NK-92 (cell line): Measurements from ENCODE around the gene DNAAF3.
"Not testable (repeated sequence)": the region's sequence is repeated elsewhere in the genome, so short reads cannot be mapped to it uniquely, and the experiment has no call there.

Experiments
- DNase-seq: peaks from one replicate; lab custom pipeline; 2025; ENCODE audit not compliant: unreplicated experiment; lab: John Stamatoyannopoulos, UW

The DNAAF3 gene

DNA sequence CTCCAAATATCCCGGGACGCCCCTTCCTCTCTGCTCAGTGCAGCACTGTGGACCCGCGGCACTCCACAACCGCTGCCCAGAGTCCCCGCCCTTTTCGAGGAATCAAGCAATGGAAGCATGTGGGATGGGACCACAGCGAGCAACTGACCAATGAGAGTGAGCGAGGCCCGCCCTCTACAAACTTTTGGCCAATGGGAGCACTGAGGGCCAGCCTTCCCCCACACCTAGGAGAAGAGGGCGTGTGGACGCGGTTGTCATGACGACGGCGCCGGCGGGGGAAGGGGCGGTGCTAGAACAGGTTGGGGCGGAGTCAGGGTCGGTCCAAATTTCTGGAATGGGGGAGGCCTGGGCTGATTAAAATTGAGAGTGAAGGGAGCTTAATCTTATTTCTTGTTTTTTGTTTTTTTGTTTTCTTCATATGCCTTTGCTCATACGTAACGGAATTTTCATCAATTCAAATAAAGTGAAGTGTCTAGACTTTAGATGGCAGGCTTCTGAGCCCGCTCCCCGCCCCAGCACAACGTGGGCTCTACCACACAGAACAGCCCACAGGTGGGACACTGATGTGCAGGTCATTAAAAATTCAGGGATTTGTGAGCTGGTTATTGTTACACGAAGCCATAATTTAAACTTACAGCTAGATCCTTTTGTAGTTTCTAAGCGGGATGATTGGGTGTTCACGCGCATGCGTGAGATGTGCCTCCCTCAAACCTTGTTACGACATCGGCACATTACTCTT is at the start of gene DNAAF3:
Gene DNAAF3, minus strand, starts transcription at position 84 of the 739 bp plus-strand sequence. CDS start 200 bp downstream, outside the sequence.
- DNase-seq: no peak

DNA sequence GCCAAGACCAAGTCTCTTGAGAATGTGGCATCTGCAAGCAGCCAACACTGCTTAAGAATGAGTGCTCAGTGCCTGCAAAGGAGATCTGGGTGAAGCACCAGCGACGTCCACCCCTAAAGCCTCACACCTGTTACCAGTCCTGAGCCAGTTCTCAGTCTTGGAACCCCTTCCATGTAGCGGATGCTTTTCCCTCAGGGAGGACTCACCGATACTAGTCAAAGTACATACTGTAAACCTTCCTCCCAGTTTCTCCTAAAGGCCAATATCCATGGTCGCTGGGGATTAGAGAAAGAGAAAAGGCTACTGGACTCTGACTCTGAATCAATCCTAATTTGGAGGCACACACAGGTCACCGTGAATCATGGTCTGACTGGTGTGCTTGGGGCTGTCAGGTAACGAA is 47.1 kb upstream of the DNAAF3 start:
- DNase-seq: no peak

DNA sequence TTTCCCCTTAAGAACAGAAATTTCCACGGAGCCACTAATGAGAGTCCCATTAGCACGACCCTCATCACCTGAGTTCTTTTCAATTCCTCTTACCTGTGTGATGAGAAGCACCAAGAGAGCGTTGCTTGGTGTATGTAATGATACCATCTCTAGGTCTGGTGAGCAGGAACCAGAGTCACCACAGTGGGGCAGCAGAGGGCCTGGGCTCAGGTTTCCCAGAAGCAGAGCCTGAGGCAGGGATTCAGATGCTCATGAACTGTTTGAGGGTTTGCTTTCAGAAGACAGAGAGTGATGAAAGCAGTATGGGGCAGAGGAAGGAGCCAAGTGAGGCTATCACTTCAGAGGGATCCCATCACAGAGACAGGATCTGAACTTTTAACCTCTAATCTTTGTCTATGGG is 46.0 kb upstream of the DNAAF3 start:
- DNase-seq: no peak

DNA sequence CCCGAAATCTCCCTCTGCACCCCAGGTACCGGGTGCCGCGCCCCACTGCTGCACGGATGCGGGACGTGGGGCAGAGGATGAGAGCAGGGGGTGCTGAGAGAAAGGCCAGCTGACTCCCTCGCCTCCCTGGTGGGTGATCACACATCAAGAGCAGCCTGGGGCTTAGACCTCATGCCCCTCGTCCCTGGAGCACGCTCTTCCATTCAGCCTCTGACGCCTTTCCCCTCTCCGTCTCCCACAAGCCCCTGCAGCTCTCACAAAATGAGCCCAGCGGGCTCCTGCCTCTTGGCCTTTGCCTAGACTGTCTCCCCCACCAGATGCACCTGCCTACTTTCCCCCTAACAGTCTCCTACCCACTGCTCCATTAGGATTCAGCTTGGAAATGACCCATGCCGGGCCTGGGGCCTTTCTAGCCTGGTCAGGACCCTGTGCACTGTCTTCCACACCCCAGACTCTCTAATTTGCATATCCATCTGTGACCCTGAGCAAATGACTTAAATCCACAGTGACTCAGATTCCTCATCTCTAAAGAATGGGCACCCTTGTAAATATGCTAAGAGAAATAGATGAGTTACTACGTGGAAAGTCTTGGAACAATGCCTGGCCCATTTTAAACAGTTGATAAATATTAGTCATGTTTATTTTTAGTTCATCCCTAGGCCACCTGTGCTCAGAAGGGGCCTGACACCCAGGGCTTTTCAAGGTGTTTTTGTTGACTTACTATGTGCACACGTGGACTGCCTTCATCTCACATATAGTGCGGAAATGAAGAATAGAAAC is 43.5 kb upstream of the DNAAF3 start:
- DNase-seq: no peak

DNA sequence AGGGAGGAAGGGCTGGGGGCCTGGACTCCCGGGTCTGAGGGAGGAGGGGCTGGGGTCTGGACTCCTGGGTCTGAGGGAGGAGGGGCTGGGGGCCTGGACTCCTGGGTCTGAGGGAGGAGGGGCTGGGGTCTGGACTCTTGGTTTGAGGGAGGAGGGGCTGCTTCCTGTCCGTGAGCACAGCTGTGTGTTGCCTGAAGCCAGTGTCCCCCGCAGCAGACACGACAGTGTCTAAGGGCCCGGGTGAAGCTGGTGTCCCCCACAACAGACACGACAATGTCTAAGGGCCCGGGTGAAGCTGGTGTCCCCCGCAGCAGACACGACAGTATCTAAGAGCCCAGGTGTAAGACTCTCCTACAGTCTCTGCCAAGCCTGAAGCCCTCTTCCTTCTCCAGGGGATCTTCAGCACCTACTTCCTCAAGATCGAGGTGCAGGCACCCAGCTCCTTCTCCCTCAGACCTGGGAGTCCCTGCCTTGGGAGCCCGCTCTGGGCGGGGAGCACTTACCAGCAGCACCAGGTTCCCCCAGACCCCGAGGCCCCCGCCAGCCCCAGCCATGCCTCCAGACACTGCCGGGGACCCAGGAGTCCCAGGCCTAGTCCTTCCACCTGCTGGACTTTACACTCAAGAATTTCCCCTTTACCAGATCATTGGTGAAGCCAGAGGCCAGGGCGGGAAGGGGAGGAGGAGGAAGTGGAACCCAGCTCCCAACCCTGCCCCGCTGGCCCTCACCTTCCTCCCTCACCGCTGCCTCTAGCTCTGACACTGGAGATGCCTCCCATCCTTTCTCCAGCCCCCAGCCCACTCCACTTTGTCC is 42.7 kb upstream of the DNAAF3 start, which contains the start of gene PTPRH:
Gene PTPRH, minus strand, starts transcription at position 622 of the 813 bp plus-strand sequence. Its CDS starts 68 bp downstream, at position 554.
- DNase-seq: no peak

DNA sequence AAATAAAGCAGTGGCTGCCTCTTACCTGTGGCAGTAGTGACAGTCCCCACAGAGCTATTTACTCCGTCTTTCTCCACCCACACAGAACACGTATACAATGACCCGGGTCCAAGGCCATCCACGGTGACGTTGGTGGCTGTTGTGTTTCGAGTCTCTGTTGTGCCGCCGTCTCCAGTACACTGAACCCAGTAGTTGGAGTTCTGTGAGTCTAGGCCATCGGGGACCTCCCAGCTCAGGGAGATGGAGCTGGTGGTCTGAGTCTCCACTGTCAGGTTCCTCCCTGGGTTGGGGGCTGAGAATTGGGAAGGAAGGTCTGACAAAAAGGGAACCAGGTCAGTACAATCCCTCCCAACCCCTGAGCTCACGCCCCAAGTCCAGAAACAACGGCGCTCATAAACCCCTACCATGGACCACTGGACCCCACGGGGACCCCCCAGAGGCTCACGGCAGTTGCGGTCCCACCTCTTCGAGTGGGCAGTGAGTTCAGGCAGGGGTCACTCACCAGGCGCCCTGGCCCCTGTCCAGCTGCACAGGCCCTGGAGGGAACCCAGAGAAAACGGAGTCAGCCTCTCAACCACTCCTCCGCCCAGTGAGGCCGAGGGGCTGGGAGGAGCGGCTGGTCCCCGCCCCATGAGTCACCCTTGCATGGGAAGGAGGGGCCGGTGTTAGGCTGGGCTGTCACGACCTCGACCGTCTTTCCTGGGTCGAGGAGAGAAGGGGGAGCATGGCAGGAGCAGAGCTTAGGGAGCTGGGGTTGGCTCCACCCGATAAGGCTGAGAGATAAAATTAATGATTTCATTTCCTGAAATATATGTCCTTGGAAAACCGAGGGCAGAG is 40.5 kb upstream of the DNAAF3 start:
- DNase-seq: no peak

DNA sequence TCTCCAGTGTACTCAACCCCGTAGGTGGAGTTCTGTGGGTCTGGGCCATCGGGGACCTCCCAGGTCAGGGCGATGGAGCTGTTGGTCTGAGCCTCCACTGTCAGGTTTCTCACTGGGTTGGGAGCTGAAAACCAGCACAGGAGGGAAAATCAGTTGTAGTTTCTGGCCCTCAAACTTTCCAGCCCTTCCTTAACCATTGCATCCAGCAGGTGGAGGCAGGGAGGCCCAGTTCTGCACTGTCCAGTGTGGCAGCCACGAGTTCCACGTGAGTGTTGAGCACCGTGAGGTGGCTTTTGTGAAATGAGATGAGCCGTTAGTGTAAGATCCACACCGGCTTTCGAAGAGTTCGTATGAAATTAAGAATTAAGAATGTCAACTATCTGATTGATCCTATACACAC is 35.8 kb upstream of the DNAAF3 start:
- not testable (repeated sequence) for DNase-seq

DNA sequence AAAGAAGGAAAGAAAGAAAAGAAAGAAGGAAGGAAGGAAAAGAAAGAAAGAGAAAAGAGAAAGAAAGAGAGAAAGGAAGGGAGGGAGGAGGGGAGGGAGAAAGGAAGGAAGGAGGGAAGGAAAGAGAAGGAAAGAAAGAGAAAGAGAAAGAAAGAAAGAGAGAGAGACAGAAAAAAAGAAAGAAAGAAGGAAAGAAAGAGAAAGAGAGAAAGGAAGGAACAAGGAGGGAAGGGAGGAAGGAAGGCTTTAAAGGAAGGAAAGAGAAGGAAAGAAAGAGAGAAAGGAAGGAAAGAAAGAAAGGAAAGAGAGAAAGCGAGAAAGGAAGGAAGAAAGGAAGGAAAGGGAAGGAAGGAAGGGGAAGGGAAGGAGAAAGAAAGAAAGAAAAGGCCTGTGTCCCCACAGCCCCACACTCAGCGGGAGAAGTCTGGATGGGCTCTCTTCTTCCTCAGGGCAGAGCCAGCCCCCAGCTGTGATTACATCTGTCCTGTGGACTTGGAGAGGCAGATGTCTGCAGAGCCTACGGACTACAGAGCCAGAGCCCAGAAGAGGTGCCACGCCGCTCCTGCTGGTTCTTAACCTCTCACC is 33.3 kb upstream of the DNAAF3 start:
- no peak for DNase-seq

DNA sequence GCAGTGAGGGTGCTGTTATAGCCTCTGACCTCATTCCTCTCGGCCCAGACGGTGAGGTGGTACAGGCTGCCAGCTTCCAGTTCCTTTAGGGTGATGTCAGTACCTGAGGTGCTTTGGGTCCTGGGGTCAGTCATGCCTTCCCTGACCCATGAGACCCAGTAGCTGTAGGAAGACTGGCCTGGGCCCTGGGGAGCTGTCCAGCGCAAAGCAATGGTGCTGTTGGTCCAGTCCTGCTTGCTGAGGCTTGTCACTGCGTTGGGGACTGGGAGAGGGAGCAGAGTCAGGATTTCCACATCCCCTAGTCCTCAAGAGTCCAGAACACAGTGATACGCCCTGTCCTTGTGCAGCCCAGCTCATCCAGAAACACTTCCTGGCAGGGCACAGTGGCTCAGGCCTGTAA is 32.2 kb upstream of the DNAAF3 start:
- DNase-seq: no peak

DNA sequence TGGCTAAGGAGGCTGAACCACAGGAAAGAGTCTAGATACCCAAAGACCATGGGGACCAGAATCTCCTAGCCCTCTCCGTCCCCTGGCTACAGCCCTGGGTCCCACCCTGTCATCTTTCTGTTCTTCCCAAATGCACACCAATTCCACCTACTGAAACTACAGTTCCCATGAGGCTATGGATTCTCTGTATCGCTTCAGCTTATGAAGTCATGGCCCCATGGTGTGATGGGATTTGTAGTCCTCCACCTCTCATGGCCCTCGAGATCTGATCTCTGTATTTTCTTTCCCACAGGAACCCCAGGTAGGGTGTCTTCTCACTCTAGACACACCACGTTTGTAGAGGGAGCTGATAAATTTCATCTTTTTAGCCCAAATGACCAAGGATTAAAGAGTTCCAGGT is 31.1 kb upstream of the DNAAF3 start:
- DNase-seq: no peak

DNA sequence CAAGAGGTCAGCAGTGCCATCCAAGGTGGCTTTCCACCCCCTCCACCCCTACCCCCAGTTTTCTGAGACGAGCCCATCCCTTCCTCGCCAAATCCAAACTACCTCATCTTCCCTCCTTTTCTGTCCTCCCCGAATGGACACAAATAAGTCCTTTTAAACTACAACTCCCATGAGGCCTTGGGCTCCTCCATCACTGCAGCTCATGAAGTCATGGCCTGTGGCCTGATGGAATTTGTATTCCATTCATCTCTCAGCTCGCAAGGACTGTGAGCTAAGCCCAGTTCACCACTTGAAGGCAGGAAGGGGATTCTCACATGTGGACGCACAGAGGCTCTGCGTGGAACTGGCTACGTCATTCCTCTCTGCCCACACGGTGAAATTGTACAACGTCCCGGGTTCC is 30.4 kb upstream of the DNAAF3 start:
- DNase-seq: no peak

DNA sequence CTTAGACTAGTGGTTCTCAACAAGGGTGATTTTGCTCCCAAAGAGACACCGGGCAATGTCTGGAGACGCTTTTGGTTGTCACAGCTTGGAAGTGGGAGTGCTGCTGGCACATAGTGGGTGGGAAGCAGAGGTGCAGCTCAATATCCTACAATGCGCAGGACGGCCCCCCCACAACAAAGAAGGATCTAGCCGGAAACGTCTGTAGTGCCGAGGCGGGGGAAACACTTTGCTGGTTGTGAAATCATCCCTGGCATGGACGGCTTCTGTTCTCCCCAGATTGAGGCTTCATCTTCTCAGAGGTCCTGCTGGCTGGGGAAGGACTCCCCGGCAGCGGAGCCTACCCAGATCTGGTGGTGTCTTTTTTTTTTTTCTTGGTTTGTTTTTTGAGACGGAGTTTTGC is 27.1 kb upstream of the DNAAF3 start:
- no peak for DNase-seq

DNA sequence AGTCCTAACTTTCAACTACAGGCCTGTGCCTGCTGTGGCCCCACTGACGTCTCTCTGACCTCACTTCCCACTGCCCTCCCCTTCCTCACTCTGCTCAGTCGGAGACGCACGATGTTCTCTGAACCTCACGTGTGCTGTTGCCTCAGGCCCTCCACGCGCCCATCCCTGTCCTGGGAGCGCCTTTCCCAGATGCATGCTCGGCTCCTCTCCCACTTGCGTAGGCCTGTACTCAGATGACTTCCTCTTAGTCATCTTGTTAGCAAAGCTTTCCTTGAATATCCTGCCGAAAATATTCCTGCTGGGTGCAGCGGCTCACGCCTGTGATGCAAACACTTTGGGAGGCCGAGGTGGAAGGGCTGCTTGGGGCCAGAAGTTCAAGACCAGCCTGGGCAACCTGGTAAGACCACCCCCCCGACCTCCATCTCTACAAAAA is 23.0 kb upstream of the DNAAF3 start:
- DNase-seq: no peak

DNA sequence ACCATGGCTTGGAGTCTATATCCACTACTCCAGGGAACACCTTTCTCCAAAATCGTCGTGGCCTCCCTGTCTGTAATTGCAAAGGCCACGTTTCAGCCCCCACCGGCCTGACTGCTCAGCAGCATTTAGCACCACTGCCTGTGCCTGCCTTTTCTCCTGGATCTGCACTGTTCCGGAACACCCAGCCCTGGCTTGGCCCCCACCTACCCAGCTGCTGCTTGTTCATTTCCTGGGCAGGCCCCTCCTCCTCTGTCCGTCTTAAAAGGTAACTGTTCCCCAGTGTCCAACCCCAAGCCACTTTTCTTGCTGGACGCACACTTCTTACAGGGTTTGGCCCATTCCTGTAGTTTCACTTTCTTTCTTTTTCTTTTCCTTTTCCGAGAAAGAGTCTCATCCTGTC is 22.2 kb upstream of the DNAAF3 start:
- DNase-seq: no peak

DNA sequence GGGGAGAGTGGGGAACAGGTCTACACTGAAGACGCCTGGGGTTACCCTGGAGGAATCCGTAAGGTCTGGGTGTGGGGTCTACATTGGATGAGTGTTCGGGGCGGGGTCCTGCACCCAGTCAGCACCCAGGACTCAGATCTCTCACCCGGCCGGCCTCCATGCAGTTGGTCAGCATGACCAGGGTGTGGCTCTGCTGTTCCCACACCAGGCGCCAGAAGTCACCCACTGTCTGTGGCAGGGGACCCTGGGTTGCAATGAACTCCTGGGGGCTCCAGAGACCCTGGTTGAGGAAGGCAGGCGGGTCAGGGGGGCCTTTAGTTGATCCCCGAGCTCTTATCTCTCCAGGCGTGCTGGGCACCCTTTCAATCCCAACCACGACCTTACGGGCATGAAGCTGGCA is 19.7 kb upstream of the DNAAF3 start:
- no peak for DNase-seq

DNA sequence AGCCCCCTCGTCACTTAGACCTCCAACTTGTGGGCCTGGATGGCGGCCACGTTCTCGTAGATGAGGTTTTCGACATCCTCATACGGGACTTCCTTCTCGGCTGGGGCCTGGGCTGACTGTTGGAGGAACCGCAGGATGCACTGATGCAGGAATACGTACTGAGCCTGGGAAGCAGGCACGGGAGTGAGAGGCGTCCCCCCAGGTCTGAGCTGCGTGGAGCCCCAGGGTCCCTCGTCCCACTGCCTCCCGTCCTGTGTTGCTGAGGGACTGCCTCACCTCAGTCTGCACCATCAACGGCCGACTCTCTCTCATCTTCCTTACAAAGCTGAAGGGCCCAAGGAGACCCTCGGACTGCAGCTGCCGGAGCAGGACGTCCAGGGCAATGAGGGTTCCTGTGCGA is 15.3 kb upstream of the DNAAF3 start:
- DNase-seq: no peak

DNA sequence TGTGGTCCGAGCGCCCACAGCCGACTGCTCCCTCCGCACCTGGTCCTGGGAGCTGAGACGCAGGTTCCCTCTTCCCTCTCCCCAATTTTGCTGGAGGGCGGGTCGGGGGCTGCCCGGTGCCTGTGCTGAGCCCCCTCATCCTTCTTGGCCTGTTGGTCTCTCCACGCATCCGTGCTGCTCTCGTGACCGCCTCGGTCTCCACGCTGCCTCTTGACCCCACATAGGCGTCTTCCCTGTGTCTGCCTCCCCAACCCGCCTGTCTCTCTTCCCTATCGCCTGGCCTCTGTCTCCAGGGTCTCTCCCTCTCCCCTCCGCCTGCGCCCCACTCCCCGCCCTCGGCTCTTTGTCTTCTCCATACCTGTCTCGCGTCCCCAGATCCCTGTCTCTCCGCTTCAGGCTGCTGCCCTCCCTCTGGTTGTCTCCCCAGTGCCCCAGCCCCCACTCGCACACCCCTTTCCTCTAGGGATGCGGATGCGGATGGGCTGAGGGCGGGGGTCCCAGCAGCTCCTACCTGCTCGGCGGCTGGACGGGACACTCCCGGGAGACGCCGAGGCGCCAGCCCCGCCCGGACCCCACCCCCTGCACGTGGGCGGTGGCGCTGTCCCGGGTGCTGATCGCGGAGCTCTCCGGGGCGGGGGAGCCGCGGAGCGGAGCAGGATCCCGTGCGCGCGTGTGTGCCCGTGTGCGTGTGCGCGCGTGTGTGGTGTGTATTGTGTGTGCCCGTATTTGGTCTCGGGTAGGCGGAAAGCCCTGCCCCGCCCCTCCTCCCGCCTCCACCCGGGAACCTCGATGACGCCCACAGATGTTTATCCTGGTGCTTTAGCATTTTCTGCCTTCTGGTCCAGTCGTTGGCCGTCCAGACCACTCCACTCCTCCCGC is 13.4 kb upstream of the DNAAF3 start, which contains the start of gene SYT5:
Gene SYT5, minus strand, starts transcription at position 684 of the 879 bp plus-strand sequence. CDS start 1,248 bp downstream, outside the sequence.
- no peak for DNase-seq

DNA sequence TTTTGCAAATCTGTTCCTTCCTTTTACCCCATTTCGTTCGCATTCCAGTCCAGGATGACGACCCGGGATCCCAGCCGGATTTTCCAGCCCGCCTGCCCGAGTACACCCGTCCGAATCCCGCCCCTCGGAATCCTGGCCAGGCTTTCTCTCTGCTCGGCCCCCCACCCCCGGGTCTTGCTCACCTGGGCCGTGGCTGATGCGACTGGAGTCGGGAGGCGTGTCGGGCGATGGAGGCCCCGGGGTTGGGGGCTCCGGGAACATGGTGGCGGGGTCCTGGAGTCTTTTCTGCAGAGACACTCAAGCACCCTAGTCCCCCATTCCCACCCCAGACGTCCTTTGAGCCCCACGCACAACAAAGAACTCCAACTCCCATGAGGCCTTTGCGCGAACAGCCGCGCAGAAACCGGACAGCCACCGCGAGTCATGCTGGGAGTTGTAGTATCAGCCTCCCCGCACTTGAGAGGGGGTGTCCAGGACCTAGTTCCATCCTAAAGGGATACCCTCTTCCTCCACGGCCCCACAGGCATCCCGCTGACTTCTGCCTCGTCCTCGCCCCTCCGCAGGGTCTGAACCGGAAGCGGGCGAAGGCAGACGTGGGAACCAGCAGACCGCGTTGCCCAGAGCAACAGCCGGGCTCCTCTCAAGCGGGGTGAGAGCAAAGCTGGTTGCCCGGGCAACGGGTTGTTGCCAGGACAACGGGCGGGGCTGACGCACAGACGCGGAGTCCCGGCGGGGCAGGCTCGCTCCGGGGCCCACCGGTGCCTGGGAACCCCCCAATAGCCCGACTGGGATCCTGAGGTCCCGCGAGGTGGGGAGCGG is 12.6 kb upstream of the DNAAF3 start:
- DNase-seq: peak; percentile 52
